A549 (cell line): ENCODE measurements around the gene BLMH. TPM values are rescaled to one million over a fixed set of nuclear protein-coding genes. Genes with fewer than 3 reads are reported as not detected.
A peak's percentile ranks its signal among the peaks of the same experiment; 100 is the strongest.

Experiments used
- ATAC-seq, 2 experiments: fragments of 200-7000 bp in 1 of 2; fragments of >200 bp in 1 of 2; cut with Nextera tagmentation in 1 of 2; cut with Tn5 transposase in 1 of 2; 3 replicates each; pipeline versions ENCODE4 v1.8.0 to v1.9.1; 2018 to 2020; ENCODE audit warnings: mild to moderate bottlenecking in 1 of 2, moderate library complexity in 1 of 2
- CTCF ChIA-PET: fragments of 300-600 bp; sonication (Branson Sonifier 250); formaldehyde crosslinking; extraction: SDS; loops from one replicate; lab custom pipeline; 2021; ENCODE audit warnings: antibody characterized with exemption, inconsistent platforms; lab: Yijun Ruan, JAX
- POLR2A ChIA-PET: fragments of 350-600 bp; formaldehyde crosslinking; extraction: SDS; loops from one replicate; lab custom pipeline; 2021; ENCODE audit warnings: antibody characterized with exemption, inconsistent platforms; lab: Yijun Ruan, JAX
- DNase-seq, 2 experiments: peaks; one replicate each; pipeline versions ENCODE4 v3.0.0 to v3.0.0-alpha.2; 2011 to 2016; ENCODE audit warnings: low read depth in 1 of 2, low spot score in 1 of 2
- FAIRE-seq: peaks from 2 replicates; lab custom pipeline; 2011; peaks lifted over from hg19 to GRCh38; lab: Jason Lieb, UNC
- H3K27ac ChIP-seq, 2 experiments: fragments of >200 bp; sonication (Bioruptor Twin); formaldehyde crosslinking; 3 replicates each; pipeline ENCODE4 v1.5.1; 2016 to 2017
- H3K4me1 ChIP-seq: fragments of >200 bp; sonication (Bioruptor Twin); formaldehyde crosslinking; 3 replicates; pipeline ENCODE4 v1.6.1; 2016
- H3K4me2 ChIP-seq: fragments of >200 bp; sonication (Bioruptor Twin); formaldehyde crosslinking; 3 replicates; pipeline ENCODE4 v1.6.1; 2016
- H3K4me3 ChIP-seq: fragments of >200 bp; sonication (Bioruptor Twin); formaldehyde crosslinking; 3 replicates; pipeline ENCODE4 v1.5.1; 2016
- H3K9me3 ChIP-seq: fragments of >200 bp; sonication (Bioruptor Twin); formaldehyde crosslinking; 3 replicates; pipeline ENCODE4 v1.6.1; 2016
- ATOH8 ChIP-seq: fragments of 250-450 bp; sonication (Bioruptor Pico); IDR thresholded peaks from 2 replicates; pipeline ENCODE4 v1.5.0; 2020; ENCODE audit warnings: low read depth, mild to moderate bottlenecking, moderate library complexity
- BHLHE40 ChIP-seq: IDR thresholded peaks from 2 replicates; pipeline ENCODE4 v1.6.1; 2012; ENCODE audit warnings: low read depth, low read length, inconsistent platforms
- CBX2 ChIP-seq: fragments of 200-600 bp; sonication (generic); IDR thresholded peaks from 2 replicates; pipeline ENCODE4 v1.6.1; 2016; ENCODE audit warnings: low read depth, mild to moderate bottlenecking, borderline replicate concordance
- CBX8 ChIP-seq: fragments of 200-600 bp; sonication (generic); IDR thresholded peaks from 2 replicates; pipeline ENCODE4 v1.6.1; 2016
- CEBPB ChIP-seq, 2 experiments: fragments of >200 bp in 1 of 2; sonication (Bioruptor Twin) in 1 of 2; formaldehyde crosslinking in 1 of 2; IDR thresholded peaks; 2 replicates each; pipeline ENCODE4 v1.6.1; 2012 to 2016
- CHD4 ChIP-seq: fragments of 200-600 bp; sonication (generic); IDR thresholded peaks from 2 replicates; pipeline ENCODE4 v1.6.1; 2016; ENCODE audit warnings: antibody characterized with exemption, mild to moderate bottlenecking, borderline replicate concordance
- CTCF ChIP-seq: fragments of >200 bp; sonication (Bioruptor Twin); formaldehyde crosslinking; IDR thresholded peaks from 3 replicates; pipeline ENCODE4 v1.5.1; 2016
- EHF ChIP-seq: fragments of 250-450 bp; sonication (Bioruptor Pico); IDR thresholded peaks from 2 replicates; pipeline ENCODE4 v1.5.0; 2020; ENCODE audit warnings: mild to moderate bottlenecking
- EHMT2 ChIP-seq: fragments of 200-600 bp; sonication (generic); IDR thresholded peaks from 2 replicates; pipeline ENCODE4 v1.6.1; 2016; ENCODE audit warnings: antibody characterized with exemption, low read depth, mild to moderate bottlenecking, moderate library complexity
- ELK1 ChIP-seq: fragments of 150-350 bp; IDR thresholded peaks from 2 replicates; pipeline ENCODE4 v1.6.1; 2014; ENCODE audit warnings: low read depth, mild to moderate bottlenecking, low read length
- ESRRA ChIP-seq: fragments of 150-350 bp; IDR thresholded peaks from 2 replicates; pipeline ENCODE4 v1.6.1; 2014; ENCODE audit warnings: mild to moderate bottlenecking, low read length, borderline replicate concordance
- FOSB ChIP-seq: fragments of 250-450 bp; sonication (Bioruptor Pico); IDR thresholded peaks from 2 replicates; pipeline ENCODE4 v1.5.0; 2020; ENCODE audit warnings: mild to moderate bottlenecking, moderate library complexity
- HDAC2 ChIP-seq: fragments of 200-600 bp; sonication (generic); IDR thresholded peaks from 2 replicates; pipeline ENCODE4 v1.6.1; 2016
- HES2 ChIP-seq: fragments of >200 bp; sonication (Bioruptor Twin); formaldehyde crosslinking; IDR thresholded peaks from 2 replicates; pipeline ENCODE4 v1.6.1; 2016
- HEYL ChIP-seq: fragments of 250-450 bp; sonication (Bioruptor Pico); IDR thresholded peaks from 2 replicates; pipeline ENCODE4 v1.8.0; 2021; ENCODE audit warnings: mild to moderate bottlenecking, moderate library complexity
- HOXB13 ChIP-seq: fragments of 250-450 bp; sonication (Bioruptor Pico); IDR thresholded peaks from 2 replicates; pipeline ENCODE4 v1.5.0; 2020; ENCODE audit warnings: low read depth, mild to moderate bottlenecking, moderate library complexity
- JUN ChIP-seq, 2 experiments: fragments of >200 bp; sonication (Bioruptor Twin); formaldehyde crosslinking; IDR thresholded peaks; 2 replicates in 1 of 2; 3 replicates in 1 of 2; pipeline ENCODE4 v1.6.1; 2016 to 2017
- MYC ChIP-seq: IDR thresholded peaks from 2 replicates; pipeline ENCODE4 v1.6.1; 2012; ENCODE audit warnings: mild to moderate bottlenecking, inconsistent platforms, low read length, improper control_type of control experiment, borderline replicate concordance
- NFE2L2 ChIP-seq: fragments of 150-350 bp; conservative IDR thresholded peaks from 2 replicates; pipeline ENCODE4 v1.6.1; 2014; ENCODE audit warnings: low read length
- PBX3 ChIP-seq: IDR thresholded peaks from 2 replicates; pipeline ENCODE4 v1.6.1; 2012
- PHF8 ChIP-seq: fragments of 200-600 bp; sonication (generic); IDR thresholded peaks from 2 replicates; pipeline ENCODE4 v1.6.1; 2016; ENCODE audit warnings: low read depth, mild to moderate bottlenecking, antibody characterized with exemption, moderate library complexity, borderline replicate concordance
- POLR2A ChIP-seq: IDR thresholded peaks from 2 replicates; pipeline ENCODE4 v1.6.1; 2012; ENCODE audit warnings: mild to moderate bottlenecking, low read length
- RAD21 ChIP-seq, 2 experiments: fragments of >200 bp in 1 of 2; sonication (Bioruptor Twin) in 1 of 2; formaldehyde crosslinking in 1 of 2; IDR thresholded peaks in 1 of 2; conservative IDR thresholded peaks in 1 of 2; 2 replicates in 1 of 2; 3 replicates in 1 of 2; pipeline ENCODE4 v1.6.1; 2012 to 2018; ENCODE audit warnings: inconsistent platforms in 1 of 2
- RARB ChIP-seq: fragments of 250-450 bp; sonication (Bioruptor Pico); IDR thresholded peaks from 2 replicates; pipeline ENCODE4 v1.8.0; 2021; ENCODE audit warnings: mild to moderate bottlenecking, moderate library complexity
- RNF2 ChIP-seq: fragments of 200-600 bp; sonication (generic); IDR thresholded peaks from 2 replicates; pipeline ENCODE4 v1.6.1; 2016; ENCODE audit warnings: low read depth, mild to moderate bottlenecking, antibody characterized with exemption, moderate library complexity, borderline replicate concordance
- SREBF2 ChIP-seq: fragments of 450-650 bp; IDR thresholded peaks from 2 replicates; pipeline ENCODE4 v1.6.1; 2014; ENCODE audit warnings: mild to moderate bottlenecking, moderate library complexity
- TP53 ChIP-seq: fragments of 250-450 bp; sonication (Bioruptor Pico); IDR thresholded peaks from 2 replicates; pipeline ENCODE4 v1.5.0; 2021; ENCODE audit warnings: mild to moderate bottlenecking, moderate library complexity
- ZSCAN20 ChIP-seq: fragments of 250-450 bp; sonication (Bioruptor Pico); IDR thresholded peaks from 2 replicates; pipeline ENCODE4 v1.8.0; 2022; ENCODE audit warnings: mild to moderate bottlenecking, moderate library complexity
- polyA plus RNA-seq, 4 experiments: library from polyadenylated mRNA; depleted of rRNA in 3 of 4; stranded (reverse); fragments of >200 nt; fragmentation: RNase III in 1 of 4; extraction: RNeasy Plus Mini Kit Qiagen cat#74134 plus additional on column Dnase treatment in 1 of 4; gene quantifications; 2 replicates in 3 of 4; 3 replicates in 1 of 4; pipeline ENCODE4 v1.2.3, GENCODE V29; 2011 to 2017
- TF ChIP-seq, protein P1 (sequence below): IDR thresholded peaks from 2 replicates; pipeline ENCODE4 v1.6.1; 2012
- TF ChIP-seq, protein P2 (sequence below): fragments of >200 bp; sonication (Bioruptor Twin); formaldehyde crosslinking; IDR thresholded peaks from 3 replicates; pipeline ENCODE4 v1.6.1; 2016

Gene BLMH
- polyA plus RNA-seq, 2 of the 4 experiments (the other 2 are of a cell fraction), result 38.5 to 66.4 TPM

- TF ChIP-seq HES2 (no peak), ZSCAN20 (CRISPR knock-in tag) (no peak), BHLHE40 (no peak), HEYL (CRISPR knock-in tag) (no peak), SREBF2 (no peak)
Measured at GRCh38 chr17:30290077-30290476, 1.7 kb downstream of the BLMH start (continued).

- FAIRE-seq, result no peak
Measured at GRCh38 chr17:30279156-30279555, 12.6 kb downstream of the BLMH start.

GRCh38 chr17:30278032-30278431, 13.7 kb downstream of the BLMH start:
- FAIRE-seq (peak; percentile 94), ATAC-seq (peak; percentile 84 to 85), DNase-seq (peak; percentile 31 to 65)
- ChIA-PET POLR2A (interaction anchor here (1.0 kb wide), 1 partner anchor 161 kb away, joined by 3 read pairs; the partner anchor contains the start of gene NSRP1), CTCF (interaction anchor here (0.9 to 2.5 kb wide), 11 partner anchors 11 to 178 kb away, joined by 3 to 39 read pairs (median 5); no protein-coding TSS in a partner anchor)
- H3K4me2 ChIP-seq, result no peak overlapping the region
- no peaks in the 10 kb centered on the region for H3K9me3 ChIP-seq
- no peaks in the 10 kb centered on the region for H3K4me1 ChIP-seq
- no peak overlapping the region for H3K27ac ChIP-seq
- no peak overlapping the region for H3K4me3 ChIP-seq
- TF ChIP-seq NFE2L2 (no peak), MYC (no peak), ESRRA (no peak), HEYL (CRISPR knock-in tag) (no peak), RNF2 (no peak), BHLHE40 (no peak), CBX2 (no peak), CTCF (peak; percentile 56), PBX3 (no peak), POLR2A (no peak), JUN (IDR thresholded peaks at IDR 0.05) (no peak), CEBPB (IDR thresholded peaks at IDR 0.05) (no peak), EHF (CRISPR knock-in tag) (no peak), TP53 (no peak), EHMT2 (no peak), SREBF2 (no peak), CBX8 (no peak), CHD4 (no peak), ATOH8 (no peak), HDAC2 (no peak), ELK1 (no peak), RAD21 (conservative IDR thresholded peaks at IDR 0.05 in 1 of 2, IDR thresholded peaks at IDR 0.05 in 1 of 2) (peak; percentile 64 to 67)
- TF ChIP-seq, protein P1, sequence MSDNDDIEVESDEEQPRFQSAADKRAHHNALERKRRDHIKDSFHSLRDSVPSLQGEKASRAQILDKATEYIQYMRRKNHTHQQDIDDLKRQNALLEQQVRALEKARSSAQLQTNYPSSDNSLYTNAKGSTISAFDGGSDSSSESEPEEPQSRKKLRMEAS, result no peak

More at GRCh38 chr17:30279156-30279555, 12.6 kb downstream of the BLMH start:
- TF ChIP-seq FOSB (CRISPR knock-in tag) (no peak), JUN (IDR thresholded peaks at IDR 0.05) (no peak), HEYL (CRISPR knock-in tag) (no peak), BHLHE40 (no peak), HOXB13 (CRISPR knock-in tag) (no peak), PHF8 (no peak), CBX2 (no peak), RARB (CRISPR knock-in tag) (no peak), POLR2A (no peak), CEBPB (IDR thresholded peaks at IDR 0.05) (no peak), HDAC2 (no peak)
- TF ChIP-seq, protein P1, result no peak
- TF ChIP-seq, protein P2, sequence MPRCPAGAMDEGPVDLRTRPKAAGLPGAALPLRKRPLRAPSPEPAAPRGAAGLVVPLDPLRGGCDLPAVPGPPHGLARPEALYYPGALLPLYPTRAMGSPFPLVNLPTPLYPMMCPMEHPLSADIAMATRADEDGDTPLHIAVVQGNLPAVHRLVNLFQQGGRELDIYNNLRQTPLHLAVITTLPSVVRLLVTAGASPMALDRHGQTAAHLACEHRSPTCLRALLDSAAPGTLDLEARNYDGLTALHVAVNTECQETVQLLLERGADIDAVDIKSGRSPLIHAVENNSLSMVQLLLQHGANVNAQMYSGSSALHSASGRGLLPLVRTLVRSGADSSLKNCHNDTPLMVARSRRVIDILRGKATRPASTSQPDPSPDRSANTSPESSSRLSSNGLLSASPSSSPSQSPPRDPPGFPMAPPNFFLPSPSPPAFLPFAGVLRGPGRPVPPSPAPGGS, result no peak
- CTCF ChIA-PET, result interaction anchor here (0.8 to 3.7 kb wide), 10 partner anchors 8 to 175 kb away, joined by 3 to 39 read pairs (median 4); partner anchors contain the start of gene BLMH
- no peaks in the 10 kb centered on the region for H3K9me3 ChIP-seq
- no peaks in the 10 kb centered on the region for H3K4me1 ChIP-seq
- POLR2A ChIA-PET, result no interaction called here
- no peak overlapping the region for H3K27ac ChIP-seq
- DNase-seq (no peak), ATAC-seq (no peak)
- H3K4me3 ChIP-seq, result no peak overlapping the region
- no peak overlapping the region for H3K4me2 ChIP-seq
